Endodermal cell (in vitro differentiated cells): ENCODE data around the gene FER1L5. TPM values are rescaled to one million over a fixed set of nuclear protein-coding genes. Genes with fewer than 3 reads are reported as not detected.

Experiments
- DNase-seq: peaks from one replicate; pipeline ENCODE4 v3.0.0-alpha.2; 2017
- H3K27ac ChIP-seq: 2 replicates; pipeline ENCODE4 v1.5.1; 2013; ENCODE audit warnings: mild to moderate bottlenecking, low read depth, low read length, moderate library complexity
- H3K27me3 ChIP-seq: 2 replicates; pipeline ENCODE4 v1.6.1; 2013; ENCODE audit warnings: mild to moderate bottlenecking, low read length, moderate library complexity; ENCODE audit not compliant: insufficient read depth, control insufficient read depth, poor library complexity, severe bottlenecking
- H3K36me3 ChIP-seq: 2 replicates; pipeline ENCODE4 v1.7.0; 2013; ENCODE audit warnings: mild to moderate bottlenecking, low read length, moderate library complexity; ENCODE audit not compliant: control insufficient read depth, insufficient read depth
- H3K4me1 ChIP-seq: one replicate; pipeline ENCODE4 v1.7.0; 2013; ENCODE audit warnings: low read length; ENCODE audit not compliant: control insufficient read depth, insufficient read depth
- H3K4me3 ChIP-seq: 2 replicates; pipeline ENCODE4 v1.5.1; 2013; ENCODE audit warnings: mild to moderate bottlenecking, low read length, moderate library complexity
- H3K9ac ChIP-seq: 2 replicates; pipeline ENCODE4 v1.6.1; 2013; ENCODE audit warnings: mild to moderate bottlenecking, low read length, moderate library complexity; ENCODE audit not compliant: poor library complexity, severe bottlenecking; ENCODE audit errors: extremely low read depth
- H3K9me3 ChIP-seq: 2 replicates; pipeline ENCODE4 v1.6.1; 2013; ENCODE audit warnings: mild to moderate bottlenecking, low read length, moderate library complexity; ENCODE audit not compliant: control insufficient read depth
- H3K27ac Mint-ChIP-seq: 2 replicates; pipeline ENCODE4 v1.8.0; 2020; ENCODE audit warnings: mixed read lengths
- H3K27me3 Mint-ChIP-seq: 2 replicates; pipeline ENCODE4 v1.8.0; 2021; ENCODE audit warnings: mild to moderate bottlenecking, mixed read lengths; ENCODE audit not compliant: insufficient read depth
- H3K36me3 Mint-ChIP-seq: 2 replicates; pipeline ENCODE4 v1.8.0; 2020; ENCODE audit warnings: low read depth, mixed read lengths
- H3K4me1 Mint-ChIP-seq: 2 replicates; pipeline ENCODE4 v1.8.0; 2020; ENCODE audit warnings: mixed read lengths
- H3K4me3 Mint-ChIP-seq: 2 replicates; pipeline ENCODE4 v1.8.0; 2020; ENCODE audit warnings: mild to moderate bottlenecking, moderate library complexity, mixed read lengths
- H3K9me3 Mint-ChIP-seq: 2 replicates; pipeline ENCODE4 v1.8.0; 2020; ENCODE audit warnings: mild to moderate bottlenecking, mixed read lengths
- whole genome bisulfite sequencing, 2 experiments: methylation state at CpG; one replicate each; pipeline versions ENCODE4 v1.1.5 to v1.1.7; 2013; ENCODE audit warnings: missing lambda C conversion rate in 2 of 2, mixed read lengths in 1 of 2; ENCODE audit not compliant: insufficient coverage in 1 of 2, insufficient read length in 1 of 2; 5-methylcytosine and 5-hydroxymethylcytosine counted together
- total RNA-seq, 2 donors: library from RNA; stranded (reverse); fragmentation: NEBNext Ultra II Directional in 1 of 2; extraction: Animal tissue kit (Norgen Biotek cat#: 25700) in 1 of 2; gene quantifications; 2 replicates in 1 of 2; 3 replicates in 1 of 2; pipeline ENCODE4 v1.2.1, GENCODE V29; 2021
- TF ChIP-seq, protein P1 (sequence below): fragments of 200-600 bp; sonication (generic); conservative IDR thresholded peaks from 2 replicates; pipeline ENCODE4 v1.5.0; 2021; ENCODE audit warnings: antibody characterized with exemption, mild to moderate bottlenecking

The FER1L5 gene
- total RNA-seq, 2 donors from 2014 or later: 0.35 to 1.7 TPM

DNA sequence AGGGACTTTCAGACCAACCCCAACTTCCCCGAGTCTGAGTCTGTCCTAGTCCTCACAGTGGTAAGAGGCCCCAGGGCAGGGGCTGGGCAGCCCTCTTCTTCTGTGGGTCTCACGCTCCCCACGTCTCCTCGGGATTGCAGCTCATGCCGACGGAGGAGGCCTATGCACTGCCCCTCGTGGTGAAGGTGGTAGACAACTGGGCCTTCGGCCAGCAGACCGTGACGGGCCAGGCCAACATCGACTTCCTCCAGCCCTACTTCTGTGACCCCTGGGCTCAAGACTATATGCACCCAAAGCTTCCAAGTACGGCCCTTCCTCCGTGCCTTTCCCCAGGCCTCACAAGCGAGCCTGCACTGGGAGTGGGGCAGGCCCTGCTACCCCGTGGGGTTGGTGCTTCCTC lies 53.0 kb downstream of the FER1L5 start:
- H3K27me3 ChIP-seq: no peaks in the 10 kb centered on the region
- TF ChIP-seq, protein P1, sequence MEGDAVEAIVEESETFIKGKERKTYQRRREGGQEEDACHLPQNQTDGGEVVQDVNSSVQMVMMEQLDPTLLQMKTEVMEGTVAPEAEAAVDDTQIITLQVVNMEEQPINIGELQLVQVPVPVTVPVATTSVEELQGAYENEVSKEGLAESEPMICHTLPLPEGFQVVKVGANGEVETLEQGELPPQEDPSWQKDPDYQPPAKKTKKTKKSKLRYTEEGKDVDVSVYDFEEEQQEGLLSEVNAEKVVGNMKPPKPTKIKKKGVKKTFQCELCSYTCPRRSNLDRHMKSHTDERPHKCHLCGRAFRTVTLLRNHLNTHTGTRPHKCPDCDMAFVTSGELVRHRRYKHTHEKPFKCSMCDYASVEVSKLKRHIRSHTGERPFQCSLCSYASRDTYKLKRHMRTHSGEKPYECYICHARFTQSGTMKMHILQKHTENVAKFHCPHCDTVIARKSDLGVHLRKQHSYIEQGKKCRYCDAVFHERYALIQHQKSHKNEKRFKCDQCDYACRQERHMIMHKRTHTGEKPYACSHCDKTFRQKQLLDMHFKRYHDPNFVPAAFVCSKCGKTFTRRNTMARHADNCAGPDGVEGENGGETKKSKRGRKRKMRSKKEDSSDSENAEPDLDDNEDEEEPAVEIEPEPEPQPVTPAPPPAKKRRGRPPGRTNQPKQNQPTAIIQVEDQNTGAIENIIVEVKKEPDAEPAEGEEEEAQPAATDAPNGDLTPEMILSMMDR: peak; percentile 19
- no peaks in the 10 kb centered on the region for H3K9me3 Mint-ChIP-seq
- H3K4me1 Mint-ChIP-seq: peaks cover 7% of the 10 kb centered on the region
- no peak overlapping the region for H3K4me3 Mint-ChIP-seq
- no peaks in the 10 kb centered on the region for H3K36me3 Mint-ChIP-seq
- no peaks in the 10 kb centered on the region for H3K9me3 ChIP-seq
- H3K36me3 ChIP-seq: no peaks in the 10 kb centered on the region
- H3K27ac ChIP-seq: no peak overlapping the region
- no peaks in the 10 kb centered on the region for H3K27me3 Mint-ChIP-seq
- peak overlapping the region; percentile 39 for H3K27ac Mint-ChIP-seq
- no peak overlapping the region for H3K9ac ChIP-seq
- 89 to 92% methylated on average over 5 to 15 of the region's 15 CpGs for WGBS, 2 experiments
- no peaks in the 10 kb centered on the region for H3K4me1 ChIP-seq
- DNase-seq: no peak
- no peak overlapping the region for H3K4me3 ChIP-seq

DNA sequence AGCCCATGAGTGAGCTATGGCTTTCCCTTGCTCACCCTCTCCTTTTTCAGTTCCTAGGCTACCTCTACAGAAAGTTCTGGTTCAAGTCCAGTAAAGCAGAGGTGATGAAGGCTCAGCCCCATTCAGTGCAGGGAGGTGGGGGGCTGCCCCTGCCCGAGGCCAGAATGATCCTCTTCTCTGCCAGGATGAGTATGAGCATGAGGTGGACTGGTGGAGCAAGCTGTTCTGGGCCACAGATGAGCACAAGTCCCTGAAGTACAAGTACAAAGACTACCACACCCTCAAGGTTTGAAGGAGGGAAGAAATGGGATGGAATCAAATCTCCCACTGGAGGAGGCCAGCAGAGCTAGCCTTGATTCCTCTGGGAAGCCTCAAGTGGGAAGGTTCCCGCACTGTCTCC lies 54.9 kb downstream of the FER1L5 start:
- Mint-ChIP-seq H3K27ac (no peak overlapping the region), H3K9me3 (no peaks in the 10 kb centered on the region), H3K4me3 (no peak overlapping the region), H3K27me3 (no peaks in the 10 kb centered on the region), H3K4me1 (peaks cover 7% of the 10 kb centered on the region), H3K36me3 (peaks cover 6% of the 10 kb centered on the region)
- TF ChIP-seq, protein P1: no peak
- no peak for DNase-seq
- H3K9me3 ChIP-seq: no peaks in the 10 kb centered on the region
- no peak overlapping the region for H3K4me3 ChIP-seq
- no peak overlapping the region for H3K27ac ChIP-seq
- no peak overlapping the region for H3K9ac ChIP-seq
- no peaks in the 10 kb centered on the region for H3K4me1 ChIP-seq
- WGBS, 2 experiments: 89 to 90% methylated on average over 1 to 2 of the region's 2 CpGs
- no peaks in the 10 kb centered on the region for H3K27me3 ChIP-seq
- H3K36me3 ChIP-seq: peaks cover 3% of the 10 kb centered on the region

DNA sequence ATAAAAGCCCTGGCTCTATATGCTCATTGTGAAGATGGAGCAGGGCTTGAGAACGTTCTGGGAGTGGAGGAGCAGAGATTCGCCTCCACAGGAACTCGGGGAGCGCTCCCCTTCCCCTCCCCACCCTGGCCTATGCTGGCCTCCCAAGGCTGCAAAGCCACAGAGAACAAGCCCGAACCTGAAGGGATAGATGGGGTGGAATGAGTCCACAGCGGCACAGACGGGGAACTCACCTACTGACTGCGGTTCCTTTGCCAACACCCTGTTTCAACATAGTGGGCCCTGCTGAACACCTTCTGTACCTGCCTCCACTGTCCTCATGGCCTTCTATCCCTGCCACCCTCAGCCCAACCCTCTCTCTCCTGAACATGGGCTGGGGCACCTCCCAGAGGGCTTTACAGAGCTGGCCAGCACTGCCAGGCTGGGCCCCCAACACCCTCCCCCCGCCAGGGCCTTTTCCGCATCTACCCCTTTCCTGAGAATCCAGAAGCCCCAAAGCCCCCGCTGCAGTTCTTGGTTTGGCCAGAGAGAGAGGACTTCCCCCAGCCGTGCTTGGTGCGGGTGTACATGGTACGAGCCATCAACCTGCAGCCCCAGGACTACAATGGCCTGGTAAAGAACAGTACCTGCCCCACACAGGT lies 55.8 kb downstream of the FER1L5 start:
- DNase-seq: peak; percentile 40
- Histone ChIP-seq H3K4me1 (no peaks in the 10 kb centered on the region), H3K4me3 (no peak overlapping the region), H3K9me3 (no peaks in the 10 kb centered on the region), H3K27ac (no peak overlapping the region), H3K27me3 (no peaks in the 10 kb centered on the region), H3K36me3 (peaks cover 9% of the 10 kb centered on the region), H3K9ac (no peak overlapping the region)
- TF ChIP-seq, protein P1: no peak
- WGBS, 2 experiments: 94 to 95% methylated on average over 3 to 12 of the region's 14 CpGs
- peaks cover 12% of the 10 kb centered on the region for H3K36me3 Mint-ChIP-seq
- H3K4me1 Mint-ChIP-seq: peaks cover 7% of the 10 kb centered on the region
- no peaks in the 10 kb centered on the region for H3K27me3 Mint-ChIP-seq
- H3K9me3 Mint-ChIP-seq: no peaks in the 10 kb centered on the region
- no peak overlapping the region for H3K27ac Mint-ChIP-seq
- no peak overlapping the region for H3K4me3 Mint-ChIP-seq
